Heart left ventricle (tissue), 16 donors: ENCODE results near the gene RPL18A. TPM values are rescaled to one million over a fixed set of nuclear protein-coding genes. Genes with fewer than 3 reads are reported as not detected.

Source experiments
- ATAC-seq, 4 donors: fragments of 200-7000 bp; cut with Tn5 transposase; one replicate each; pipeline ENCODE4 v1.9.1; 2020 to 2022; ENCODE audit warnings: moderate library complexity in 4 of 4, mild to moderate bottlenecking in 3 of 4, moderate number of reproducible peaks in 1 of 4
- DNase-seq, 5 donors: peaks; one replicate each; pipeline ENCODE4 v3.0.0-alpha.2; 2020
- H3K27ac ChIP-seq, 12 donors: fragments of 200-600 bp; sonication (generic) in 4 of 12; one replicate each; pipeline versions ENCODE4 v1.5.0 to v1.8.0; 2016 to 2022; ENCODE audit warnings: mild to moderate bottlenecking in 2 of 12
- H3K27me3 ChIP-seq, 9 donors: fragments of 200-600 bp; sonication (generic) in 2 of 9; one replicate each; pipeline versions ENCODE4 v1.5.1 to v1.8.0; 2016 to 2022; ENCODE audit warnings: mild to moderate bottlenecking in 3 of 9
- H3K36me3 ChIP-seq, 9 donors: fragments of 200-600 bp; sonication (generic) in 2 of 9; one replicate each; pipeline versions ENCODE4 v1.5.0 to v1.8.0; 2018 to 2022; ENCODE audit warnings: mild to moderate bottlenecking in 2 of 9
- H3K4me1 ChIP-seq, 12 donors: fragments of 200-600 bp; sonication (generic) in 4 of 12; one replicate each; pipeline versions ENCODE4 v1.5.0 to v1.8.0; 2016 to 2022; ENCODE audit warnings: mild to moderate bottlenecking in 3 of 12
- H3K4me3 ChIP-seq, 12 donors: fragments of 200-600 bp; sonication (generic) in 4 of 12; one replicate each; pipeline versions ENCODE4 v1.5.0 to v1.8.0; 2017 to 2022; ENCODE audit warnings: mild to moderate bottlenecking in 9 of 12, moderate library complexity in 4 of 12
- H3K9me3 ChIP-seq, 12 donors: fragments of 200-600 bp; sonication (generic) in 4 of 12; one replicate each; pipeline versions ENCODE4 v1.5.0 to v1.8.0; 2016 to 2022; ENCODE audit warnings: mild to moderate bottlenecking in 1 of 12
- CTCF ChIP-seq, 12 donors: fragments of 200-600 bp; sonication (generic) in 4 of 12; IDR thresholded peaks; one replicate each; pipeline versions ENCODE4 v1.5.0 to v1.8.0; 2018 to 2022; ENCODE audit warnings: antibody characterized with exemption in 12 of 12, mild to moderate bottlenecking in 5 of 12
- POLR2A ChIP-seq, 2 donors: fragments of 450-650 bp; IDR thresholded peaks; one replicate each; pipeline ENCODE4 v1.6.1; 2017; ENCODE audit warnings: antibody characterized with exemption in 2 of 2, mild to moderate bottlenecking in 2 of 2, moderate library complexity in 2 of 2
- WGBS, 4 donors: extraction: QIAGEN DNeasy Blood & Tissue Kit in 2 of 4; methylation state at CpG; one replicate each; pipeline versions ENCODE4 v1.1.5 to v1.1.7; 2013 to 2018; 5-methylcytosine and 5-hydroxymethylcytosine counted together
- intact Hi-C, 10 donors: fragments of 100-400 bp; cut with DNase I; formaldehyde crosslinking; loops; one replicate each; pipeline versions ENCODE4 v1.11.1 to v1.14.2; 2022
- polyA plus RNA-seq, 2 donors: library from polyadenylated mRNA; stranded (reverse); fragments of 200-250 nt; gene quantifications; one replicate each; pipeline ENCODE4 v1.2.3, GENCODE V29; 2013
- total RNA-seq, 9 donors: library from RNA; depleted of rRNA in 2 of 9; stranded (reverse); fragments of >200 nt in 2 of 9; fragmentation: NEBNext Ultra II Directional in 3 of 9; extraction: Animal tissue kit (Norgen Biotek cat#: 25700) in 3 of 9; gene quantifications; one replicate each; pipeline versions ENCODE4 v1.1.0 to v1.2.4, GENCODE V29; 2016 to 2023
- donor health status: ischemic (EF 13 %, LVEDD 7.1; RV severe dilation, severe dysfunction).
- donor health status: healthy with polysubstance abuse.
- donor health status: DM: no; HTN: yes; CAD: no.
- donor health status: DM: no; HTN: no; CAD: no.
- donor health status: ischemic (EF 25% LVEDD 6.9; RV normal size, moderate dysfunction).
- donor health status: ischemic (EF 25% LVEDD 5.7; RV mildly dilated, moderate dysfunction).
- donor health status: healthy.
- donor health status: DM: yes; HTN: yes; CAD: no.
- donor health status: ischemic (EF 35%, LVEDD 5.7; RV mildly dilated, moderate dysfunction).
- donor health status: nonischemic (EF 11% LVEDD 7.7; RV severe dilation, severe dysfunction).
- donor health status: DM: yes; HTN: yes; CAD: no.
- donor health status: PGD.
- donor health status: ischemic (EF 29% LVEDD 5.4; RV normal size, mild dysfunction).
- donor health status: nonischemic (EF 23%, LVEDD 6.1; RV moderate dilation, normal function).

RPL18A gene
- total and polyA plus RNA-seq, 11 donors, result 566 to 2,031 (median 765) TPM

- WGBS, 4 donors, result 67 to 80% (median 78%) methylated on average over 14 of the region's 14 CpGs
- Histone ChIP-seq H3K27me3 (peaks cover 0 to 17% (median 0%) of the 10 kb centered on the region in 9 donors), H3K4me1 (peaks cover 0 to 73% (median 3%) of the 10 kb centered on the region in 12 donors), H3K27ac (peak overlapping the region in 4 of 12 donors; percentile 68 to 95 (median 76)), H3K9me3 (no peaks in the 10 kb centered on the region), H3K4me3 (no peak overlapping the region), H3K36me3 (peaks cover 0 to 10% (median 0%) of the 10 kb centered on the region in 9 donors)
- no peak for TF ChIP-seq CTCF (IDR thresholded peaks at IDR 0.05)
- TF ChIP-seq POLR2A (IDR thresholded peaks at IDR 0.05), result no peak
- intact Hi-C loops, result no loop called here
- DNase-seq, result no peak
- peak in 1 of 4 donors; percentile 18 for ATAC-seq
Measured at GRCh38 chr19:17848595-17849292, 11.0 kb upstream of the RPL18A start.

- no peaks in the 10 kb centered on the region for H3K36me3 ChIP-seq
- H3K9me3 ChIP-seq, result no peaks in the 10 kb centered on the region
- H3K4me3 ChIP-seq, result no peak overlapping the region
- intact Hi-C loops, result loop anchor here (2.0 to 10.0 kb wide), 7 partner anchors 69 to 509 kb away; partner anchors contain the start of gene TMEM221 (in 2 of the 10)
- WGBS, 4 donors, result 79 to 91% (median 84%) methylated on average over 6 of the region's 6 CpGs
- H3K27ac ChIP-seq, result no peak overlapping the region
- DNase-seq (no peak), ATAC-seq (no peak)
- TF ChIP-seq CTCF (IDR thresholded peaks at IDR 0.05) (no peak), POLR2A (IDR thresholded peaks at IDR 0.05) (no peak)
- peaks cover 0 to 34% (median under 1%) of the 10 kb centered on the region in 12 donors for H3K4me1 ChIP-seq
- H3K27me3 ChIP-seq, result no peaks in the 10 kb centered on the region
Measured at GRCh38 chr19:17854061-17854460, 5.6 kb upstream of the RPL18A start.

- H3K4me1 ChIP-seq, result peaks cover under 1 to 25% (median 3%) of the 10 kb centered on the region in 12 donors
- TF ChIP-seq CTCF (IDR thresholded peaks at IDR 0.05) (peak; percentile 93 to 99 (median 96)), POLR2A (IDR thresholded peaks at IDR 0.05) (no peak)
- peak in 3 of 4 donors; percentile 41 to 53 (median 48) for ATAC-seq
- H3K9me3 ChIP-seq, result no peaks in the 10 kb centered on the region
- intact Hi-C loops, result loop anchor here (1.0 to 10.0 kb wide), 13 partner anchors 71 to 511 kb away; partner anchors contain the start of genes TMEM221 (in 2 of the 10), CCDC124 (in 1 of the 10) and MAP1S (in 1 of the 10)
- H3K27me3 ChIP-seq, result no peaks in the 10 kb centered on the region
- 11 to 15% (median 13%) methylated on average over 26 to 29 of the region's 29 CpGs for WGBS, 4 donors
- no peak overlapping the region for H3K27ac ChIP-seq
- peak; percentile 78 to 94 (median 85) for DNase-seq
- H3K4me3 ChIP-seq, result no peak overlapping the region
- H3K36me3 ChIP-seq, result no peaks in the 10 kb centered on the region
Measured at GRCh38 chr19:17855280-17856152, 4.2 kb upstream of the RPL18A start.
